ENCODE data around the gene PCSK5.

DNA sequence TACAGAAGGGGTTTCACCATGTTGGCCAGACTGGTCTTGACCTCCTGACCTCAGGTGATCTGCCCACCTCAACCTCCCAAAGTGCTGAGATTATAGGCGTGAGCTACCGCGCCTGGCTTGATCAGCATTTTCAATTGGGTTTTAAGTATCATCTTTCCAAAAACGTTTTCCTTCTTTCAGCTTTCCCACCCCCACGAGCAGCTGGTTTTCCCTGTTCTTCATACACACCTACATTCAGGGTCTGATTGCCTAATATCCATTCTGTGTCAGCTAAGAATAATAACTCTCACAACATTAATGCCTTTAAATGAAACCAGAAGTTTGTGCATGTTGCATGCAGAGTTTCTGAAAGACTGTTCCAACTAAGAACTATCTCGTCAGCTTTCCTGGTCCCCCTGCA, 465.4 kb downstream of the PCSK5 start:
- no peak for TF ChIP-seq EP300 (IDR thresholded peaks at IDR 0.05; ENCODE audit: borderline replicate concordance in 1 of 2, low read depth in 2 of 2, low read length in 2 of 2)
- no peak for TF ChIP-seq SAP30 (IDR thresholded peaks at IDR 0.05; ENCODE audit: insufficient read depth, insufficient replicate concordance, low read length)
- TF ChIP-seq CBX5 (IDR thresholded peaks at IDR 0.05; ENCODE audit: low read depth, low read length): no peak
- TF ChIP-seq RFX5 (IDR thresholded peaks at IDR 0.05; ENCODE audit: borderline replicate concordance, low read depth, low read length): no peak
- TF ChIP-seq, protein P1, sequence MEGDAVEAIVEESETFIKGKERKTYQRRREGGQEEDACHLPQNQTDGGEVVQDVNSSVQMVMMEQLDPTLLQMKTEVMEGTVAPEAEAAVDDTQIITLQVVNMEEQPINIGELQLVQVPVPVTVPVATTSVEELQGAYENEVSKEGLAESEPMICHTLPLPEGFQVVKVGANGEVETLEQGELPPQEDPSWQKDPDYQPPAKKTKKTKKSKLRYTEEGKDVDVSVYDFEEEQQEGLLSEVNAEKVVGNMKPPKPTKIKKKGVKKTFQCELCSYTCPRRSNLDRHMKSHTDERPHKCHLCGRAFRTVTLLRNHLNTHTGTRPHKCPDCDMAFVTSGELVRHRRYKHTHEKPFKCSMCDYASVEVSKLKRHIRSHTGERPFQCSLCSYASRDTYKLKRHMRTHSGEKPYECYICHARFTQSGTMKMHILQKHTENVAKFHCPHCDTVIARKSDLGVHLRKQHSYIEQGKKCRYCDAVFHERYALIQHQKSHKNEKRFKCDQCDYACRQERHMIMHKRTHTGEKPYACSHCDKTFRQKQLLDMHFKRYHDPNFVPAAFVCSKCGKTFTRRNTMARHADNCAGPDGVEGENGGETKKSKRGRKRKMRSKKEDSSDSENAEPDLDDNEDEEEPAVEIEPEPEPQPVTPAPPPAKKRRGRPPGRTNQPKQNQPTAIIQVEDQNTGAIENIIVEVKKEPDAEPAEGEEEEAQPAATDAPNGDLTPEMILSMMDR (IDR thresholded peaks at IDR 0.05; ENCODE audit: control extremely low read depth in 1 of 3, insufficient read depth in 1 of 3, low read depth in 1 of 3, low read length in 3 of 3): no peak
- no peak for TF ChIP-seq KDM1A (IDR thresholded peaks at IDR 0.05; ENCODE audit: borderline replicate concordance, low read length)
- TF ChIP-seq, protein P2, sequence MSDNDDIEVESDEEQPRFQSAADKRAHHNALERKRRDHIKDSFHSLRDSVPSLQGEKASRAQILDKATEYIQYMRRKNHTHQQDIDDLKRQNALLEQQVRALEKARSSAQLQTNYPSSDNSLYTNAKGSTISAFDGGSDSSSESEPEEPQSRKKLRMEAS (IDR thresholded peaks at IDR 0.05): no peak
- TF ChIP-seq POLR2AphosphoS5 (IDR thresholded peaks at IDR 0.05; ENCODE audit: low read depth, low read length): no peak
- no peak for TF ChIP-seq POLR2A (IDR thresholded peaks at IDR 0.05; ENCODE audit: control extremely low read depth in 1 of 2, low read depth in 2 of 2, low read length in 2 of 2)
- TF ChIP-seq SIX5 (IDR thresholded peaks at IDR 0.05; ENCODE audit: low read depth, low read length): no peak
